ENCODE measurements around the gene ZNF587. TPM values are rescaled to one million over a fixed set of nuclear protein-coding genes. Genes with fewer than 3 reads are reported as not detected.
"Not testable (repeated sequence)": the region's sequence is repeated elsewhere in the genome, so short reads cannot be mapped to it uniquely, and the experiment has no call there.

The ZNF587 gene
- total RNA-seq (2014; rRNA removed; shearing (Covaris generic); ENCODE audit: low replicate concordance): 7.6 and 8.9 TPM in 2 replicates

- H3K9me3 ChIP-seq, DNase-seq, H3K27me3 ChIP-seq, H3K4me3 ChIP-seq: not testable (repeated sequence)
- peaks cover 81% of the 10 kb centered on the region for H3K36me3 ChIP-seq
Measured at GRCh38 chr19:57849666-57850473, at the start of gene ZNF587. Gene ZNF587 (plus strand): TSS chr19:57849859. CDS start chr19:57850039, 180 bp downstream.

- no peak for DNase-seq
- no peak overlapping the region for H3K4me3 ChIP-seq
- no peaks in the 10 kb centered on the region for H3K9me3 ChIP-seq
- H3K27me3 ChIP-seq: no peaks in the 10 kb centered on the region
- peaks cover 20% of the 10 kb centered on the region for H3K36me3 ChIP-seq
Measured at GRCh38 chr19:57800696-57801095, 49.0 kb upstream of the ZNF587 start.

GRCh38 chr19:57802269-57802668 is 47.4 kb upstream of the ZNF587 start:
- H3K36me3 ChIP-seq: peaks cover 32% of the 10 kb centered on the region
- no peaks in the 10 kb centered on the region for H3K27me3 ChIP-seq
- H3K4me3 ChIP-seq: no peak overlapping the region
- no peaks in the 10 kb centered on the region for H3K9me3 ChIP-seq
- no peak for DNase-seq

GRCh38 chr19:57803265-57803593 is 46.4 kb upstream of the ZNF587 start:
- peak overlapping the region; percentile 44 for H3K4me3 ChIP-seq
- H3K36me3 ChIP-seq: peaks cover 40% of the 10 kb centered on the region
- DNase-seq: no peak
- no peaks in the 10 kb centered on the region for H3K27me3 ChIP-seq
- H3K9me3 ChIP-seq: no peaks in the 10 kb centered on the region

GRCh38 chr19:57803594-57804325 is 45.9 kb upstream of the ZNF587 start:
- Histone ChIP-seq H3K9me3 (no peaks in the 10 kb centered on the region), H3K36me3 (peaks cover 44% of the 10 kb centered on the region), H3K4me3 (peak overlapping the region; percentile 44), H3K27me3 (no peaks in the 10 kb centered on the region)
- peak; percentile 51 for DNase-seq

GRCh38 chr19:57807541-57807940 is 42.1 kb upstream of the ZNF587 start:
- Histone ChIP-seq H3K9me3 (no peaks in the 10 kb centered on the region), H3K36me3 (peaks cover 57% of the 10 kb centered on the region), H3K4me3 (no peak overlapping the region), H3K27me3 (no peaks in the 10 kb centered on the region)
- no peak for DNase-seq

GRCh38 chr19:57810410-57811295 is 39.0 kb upstream of the ZNF587 start:
- not testable (repeated sequence) for H3K9me3 ChIP-seq, H3K27me3 ChIP-seq, H3K4me3 ChIP-seq, DNase-seq
- peaks cover 55% of the 10 kb centered on the region for H3K36me3 ChIP-seq

GRCh38 chr19:57812226-57812625 is 37.4 kb upstream of the ZNF587 start:
- H3K36me3 ChIP-seq: peaks cover 41% of the 10 kb centered on the region
- DNase-seq: no peak
- no peaks in the 10 kb centered on the region for H3K27me3 ChIP-seq
- no peaks in the 10 kb centered on the region for H3K9me3 ChIP-seq
- H3K4me3 ChIP-seq: no peak overlapping the region

GRCh38 chr19:57812975-57813820 is 36.5 kb upstream of the ZNF587 start:
- not testable (repeated sequence) for H3K4me3 ChIP-seq, H3K9me3 ChIP-seq, H3K27me3 ChIP-seq, DNase-seq
- H3K36me3 ChIP-seq: peaks cover 31% of the 10 kb centered on the region

GRCh38 chr19:57813919-57814504 is 35.6 kb upstream of the ZNF587 start:
- Histone ChIP-seq H3K4me3 (peak overlapping the region; percentile 72), H3K36me3 (peaks cover 27% of the 10 kb centered on the region), H3K9me3 (no peaks in the 10 kb centered on the region), H3K27me3 (no peaks in the 10 kb centered on the region)
- no peak for DNase-seq

GRCh38 chr19:57814505-57815246 is 35.0 kb upstream of the ZNF587 start, which contains the start of gene ZNF552:
Gene ZNF552 (minus strand): TSS chr19:57814913. CDS start chr19:57814743, 170 bp downstream.
- Histone ChIP-seq H3K36me3 (peaks cover 20% of the 10 kb centered on the region), H3K9me3 (no peaks in the 10 kb centered on the region), H3K4me3 (peak within 1 kb of the TSS; percentile 72), H3K27me3 (no peaks in the 10 kb centered on the region)
- DNase-seq: peak; percentile 86

- Histone ChIP-seq H3K9me3 (no peaks in the 10 kb centered on the region), H3K4me3 (no peak overlapping the region), H3K27me3 (no peaks in the 10 kb centered on the region), H3K36me3 (peaks cover 18% of the 10 kb centered on the region)
- DNase-seq: no peak
Measured at GRCh38 chr19:57815247-57816075, 34.2 kb upstream of the ZNF587 start.

GRCh38 chr19:57816652-57817051 is 33.0 kb upstream of the ZNF587 start:
- H3K9me3 ChIP-seq: no peaks in the 10 kb centered on the region; the same call in 1 of the 2 replicates
- H3K36me3 ChIP-seq: peaks cover 25% of the 10 kb centered on the region
- H3K27me3 ChIP-seq: no peaks in the 10 kb centered on the region
- DNase-seq: no peak
- no peak overlapping the region for H3K4me3 ChIP-seq

GRCh38 chr19:57817976-57818375 is 31.7 kb upstream of the ZNF587 start:
- Histone ChIP-seq H3K36me3 (peaks cover 30% of the 10 kb centered on the region), H3K4me3 (no peak overlapping the region), H3K27me3 (no peaks in the 10 kb centered on the region), H3K9me3 (no peaks in the 10 kb centered on the region; the same call in 1 of the 2 replicates)
- no peak for DNase-seq

Data from MG63 (cell line).